Spleen (tissue), 7 donors: ENCODE measurements around the gene UBE2E2.

ENCODE experiments used
- CTCF ChIP-seq, 11 experiments: fragments of 200-600 bp in 7 of 11; fragments of 450-650 bp in 4 of 11; sonication (generic) in 4 of 11; IDR thresholded peaks in 8 of 11; conservative IDR thresholded peaks in 3 of 11; 1 replicate in 7 of 11; 2 replicates in 4 of 11; pipeline versions ENCODE4 v1.4.0 to v1.8.0; 2016 to 2021; ENCODE audit warnings: antibody characterized with exemption in 11 of 11, inconsistent platforms in 4 of 11, mild to moderate bottlenecking in 1 of 11
- POLR2A ChIP-seq, 3 donors: fragments of 450-650 bp; IDR thresholded peaks; one replicate each; pipeline ENCODE4 v1.5.1; 2017; ENCODE audit warnings: antibody characterized with exemption in 3 of 3, mild to moderate bottlenecking in 1 of 3
- POLR2AphosphoS5 ChIP-seq, 3 donors: sonication (generic); formaldehyde crosslinking; IDR thresholded peaks; one replicate each; pipeline ENCODE4 v1.5.1; 2017; ENCODE audit warnings: antibody characterized with exemption in 3 of 3
- donor health status: DM: no; HTN: no; CAD: no; lungs with moderate emphysema.
- donor health status: DM: no; HTN: no; CAD: no.
- donor health status: DM: no; HTN: no; CAD: no.

- TF ChIP-seq CTCF (IDR thresholded peaks at IDR 0.05 in 8 of 11, conservative IDR thresholded peaks at IDR 0.05 in 3 of 11) = no peak
- no peak for TF ChIP-seq POLR2A (IDR thresholded peaks at IDR 0.05)
- TF ChIP-seq POLR2AphosphoS5 (IDR thresholded peaks at IDR 0.05) = no peak
These were observed 298.2 kb downstream of the UBE2E2 start for GRCh38 chr3:23501201-23501802.
